Esophagus squamous epithelium (tissue), 4 donors: Measurements from ENCODE around the gene OPN5.

Experiments used
- POLR2A ChIP-seq, 4 donors: fragments of 450-650 bp; IDR thresholded peaks; one replicate each; pipeline ENCODE4 v1.6.1; 2017; ENCODE audit warnings: antibody characterized with exemption in 4 of 4, mild to moderate bottlenecking in 4 of 4, moderate library complexity in 3 of 4
- TF ChIP-seq, protein P1 (sequence below), 6 experiments: fragments of 450-650 bp in 4 of 6; fragments of 200-600 bp in 2 of 6; sonication (generic) in 2 of 6; IDR thresholded peaks; one replicate each; pipeline ENCODE4 v1.5.1; 2016 to 2019; ENCODE audit warnings: antibody characterized with exemption in 6 of 6, mild to moderate bottlenecking in 4 of 6, moderate library complexity in 4 of 6

DNA sequence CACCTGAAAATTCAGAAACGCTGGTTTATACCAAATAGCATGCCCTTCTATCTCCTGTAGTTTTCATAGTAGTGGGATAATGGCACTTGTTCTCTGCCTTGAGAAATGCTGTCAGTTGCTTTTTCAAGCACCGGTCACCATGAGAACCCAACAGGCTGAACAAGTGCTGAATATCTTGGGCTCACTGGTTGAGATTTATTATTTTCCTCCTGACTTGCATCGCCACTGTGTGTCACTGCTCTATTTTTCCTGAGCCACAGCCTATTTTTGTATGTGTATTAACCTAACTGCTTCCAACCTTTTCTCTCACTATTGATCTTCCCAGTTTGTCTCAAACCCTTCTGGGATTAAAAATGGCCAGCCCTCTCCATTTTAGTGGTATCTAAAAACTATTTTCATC, 71.9 kb downstream of the OPN5 start:
- TF ChIP-seq, protein P1, sequence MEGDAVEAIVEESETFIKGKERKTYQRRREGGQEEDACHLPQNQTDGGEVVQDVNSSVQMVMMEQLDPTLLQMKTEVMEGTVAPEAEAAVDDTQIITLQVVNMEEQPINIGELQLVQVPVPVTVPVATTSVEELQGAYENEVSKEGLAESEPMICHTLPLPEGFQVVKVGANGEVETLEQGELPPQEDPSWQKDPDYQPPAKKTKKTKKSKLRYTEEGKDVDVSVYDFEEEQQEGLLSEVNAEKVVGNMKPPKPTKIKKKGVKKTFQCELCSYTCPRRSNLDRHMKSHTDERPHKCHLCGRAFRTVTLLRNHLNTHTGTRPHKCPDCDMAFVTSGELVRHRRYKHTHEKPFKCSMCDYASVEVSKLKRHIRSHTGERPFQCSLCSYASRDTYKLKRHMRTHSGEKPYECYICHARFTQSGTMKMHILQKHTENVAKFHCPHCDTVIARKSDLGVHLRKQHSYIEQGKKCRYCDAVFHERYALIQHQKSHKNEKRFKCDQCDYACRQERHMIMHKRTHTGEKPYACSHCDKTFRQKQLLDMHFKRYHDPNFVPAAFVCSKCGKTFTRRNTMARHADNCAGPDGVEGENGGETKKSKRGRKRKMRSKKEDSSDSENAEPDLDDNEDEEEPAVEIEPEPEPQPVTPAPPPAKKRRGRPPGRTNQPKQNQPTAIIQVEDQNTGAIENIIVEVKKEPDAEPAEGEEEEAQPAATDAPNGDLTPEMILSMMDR (IDR thresholded peaks at IDR 0.05) = no peak
- no peak for TF ChIP-seq POLR2A (IDR thresholded peaks at IDR 0.05)
